HepG2 (cell line): ENCODE results near the gene CD37. TPM values are rescaled to one million over a fixed set of nuclear protein-coding genes. Genes with fewer than 3 reads are reported as not detected.

Source experiments
- ATAC-seq: fragments of 200-7000 bp; cut with Tn5 transposase; 3 replicates; pipeline ENCODE4 v1.9.1; 2020; ENCODE audit warnings: mild to moderate bottlenecking, moderate library complexity
- BruUV-seq: library from RNA; stranded (reverse); fragments of 400-500 nt; replicated peaks from 2 replicates; lab custom pipeline; 2021; lab: Mats Ljungman, UMichigan
- CTCF ChIA-PET: fragments of 300-600 bp; formaldehyde crosslinking; extraction: SDS; loops from one replicate; lab custom pipeline; 2021; ENCODE audit warnings: low total read pairs, inconsistent platforms, low intra/inter-chr PET ratio; lab: Yijun Ruan, JAX
- POLR2A ChIA-PET: fragments of 350-600 bp; sonication (Branson Sonifier 250); formaldehyde crosslinking; loops from one replicate; lab custom pipeline; 2020; ENCODE audit warnings: antibody characterized with exemption, inconsistent platforms; lab: Yijun Ruan, JAX
- DNase-seq: peaks from one replicate; pipeline ENCODE4 v3.0.0-alpha.2; 2015; ENCODE audit warnings: low spot score
- FAIRE-seq: peaks from 3 replicates; lab custom pipeline; 2011; peaks lifted over from hg19 to GRCh38; lab: Jason Lieb, UNC
- H2AFZ ChIP-seq: one replicate; pipeline ENCODE4 v1.6.1; 2011; ENCODE audit warnings: low read length, inconsistent platforms
- H3K27ac ChIP-seq: fragments of 300-600 bp; 3 replicates; pipeline ENCODE4 v1.8.0; 2011; ENCODE audit warnings: mixed run types, mild to moderate bottlenecking, mixed read lengths, low read length, inconsistent platforms; ENCODE audit not compliant: insufficient read depth; ENCODE audit errors: extremely low read length
- H3K27me3 ChIP-seq, 2 experiments: fragments of 200-600 bp in 1 of 2; 2 replicates in 1 of 2; 3 replicates in 1 of 2; pipeline versions ENCODE4 v1.6.0 to v1.8.0; 2011; ENCODE audit warnings: low read length in 2 of 2, mild to moderate bottlenecking in 2 of 2, moderate library complexity in 2 of 2, inconsistent platforms in 1 of 2; ENCODE audit not compliant: insufficient read depth in 2 of 2, control insufficient read depth in 1 of 2
- H3K36me3 ChIP-seq, 2 experiments: fragments of 200-600 bp in 1 of 2; replicated peaks in 1 of 2; 2 replicates in 1 of 2; 3 replicates in 1 of 2; pipeline versions ENCODE4 v1.5.1 to v1.8.0; 2011; ENCODE audit warnings: low read length in 2 of 2, inconsistent platforms in 1 of 2; ENCODE audit not compliant: insufficient read depth in 2 of 2, control insufficient read depth in 1 of 2
- H3K4me1 ChIP-seq: 2 replicates; pipeline ENCODE4 v1.5.1; 2012; ENCODE audit warnings: low read length, inconsistent platforms; ENCODE audit not compliant: insufficient read depth
- H3K4me2 ChIP-seq: 2 replicates; pipeline ENCODE4 v1.6.0; 2011; ENCODE audit warnings: low read depth, low read length, inconsistent platforms
- H3K4me3 ChIP-seq, 3 experiments: fragments of 200-600 bp in 1 of 3; sonication (generic), shearing (Covaris generic) in 1 of 3; replicated peaks in 1 of 3; 2 replicates each; pipeline ENCODE4 v1.5.1; 2011 to 2016; ENCODE audit warnings: low read length in 3 of 3, inconsistent platforms in 2 of 3, low read depth in 2 of 3, mild to moderate bottlenecking in 2 of 3, control low read depth in 1 of 3, mixed read lengths in 1 of 3; ENCODE audit not compliant: insufficient read depth in 1 of 3
- H3K79me2 ChIP-seq: one replicate; pipeline ENCODE4 v1.6.1; 2011; ENCODE audit warnings: low read length, inconsistent platforms; ENCODE audit not compliant: insufficient read depth
- H3K9ac ChIP-seq: 2 replicates; pipeline ENCODE4 v1.6.0; 2011; ENCODE audit warnings: mild to moderate bottlenecking, low read depth, low read length, inconsistent platforms; ENCODE audit not compliant: insufficient read depth
- H3K9me3 ChIP-seq: 2 replicates; pipeline ENCODE4 v1.5.1; 2012; ENCODE audit warnings: mild to moderate bottlenecking, low read length
- H4K20me1 ChIP-seq: 2 replicates; pipeline ENCODE4 v1.6.0; 2011; ENCODE audit warnings: inconsistent platforms, mild to moderate bottlenecking, low read length, moderate library complexity; ENCODE audit not compliant: insufficient read depth
- CEBPG ChIP-seq: IDR thresholded peaks from 2 replicates; pipeline ENCODE4 v1.6.1; 2016
- CENPBD1 ChIP-seq: sonication (generic); formaldehyde crosslinking; IDR thresholded peaks from 2 replicates; pipeline ENCODE4 v1.8.0; 2022; ENCODE audit warnings: missing genetic modification reagents, low read depth, mild to moderate bottlenecking, borderline replicate concordance
- FUBP1 ChIP-seq: sonication (generic); formaldehyde crosslinking; IDR thresholded peaks from 2 replicates; pipeline ENCODE4 v1.5.1; 2020; ENCODE audit warnings: missing genetic modification reagents, mild to moderate bottlenecking, borderline replicate concordance
- MLLT10 ChIP-seq: sonication (generic); formaldehyde crosslinking; IDR thresholded peaks from 2 replicates; pipeline ENCODE4 v1.4.0; 2020; ENCODE audit warnings: missing genetic modification reagents
- NCOA2 ChIP-seq: sonication (generic); formaldehyde crosslinking; IDR thresholded peaks from 2 replicates; pipeline ENCODE4 v1.8.0; 2022; ENCODE audit warnings: inconsistent platforms
- SETDB1 ChIP-seq: sonication (generic); formaldehyde crosslinking; IDR thresholded peaks from 2 replicates; pipeline ENCODE4 v1.5.1; 2020; ENCODE audit warnings: missing genetic modification reagents, mild to moderate bottlenecking, borderline replicate concordance
- ZMAT3 ChIP-seq: sonication (generic); formaldehyde crosslinking; conservative IDR thresholded peaks from 2 replicates; pipeline ENCODE4 v1.7.0; 2021; ENCODE audit warnings: missing genetic modification reagents
- ZNF17 ChIP-seq: sonication (generic); formaldehyde crosslinking; IDR thresholded peaks from 2 replicates; pipeline ENCODE4 v1.5.0; 2020; ENCODE audit warnings: mild to moderate bottlenecking, missing genetic modification reagents
- ZNF552 ChIP-seq: sonication (generic); formaldehyde crosslinking; IDR thresholded peaks from 2 replicates; pipeline ENCODE4 v1.9.0; 2022; ENCODE audit warnings: missing genetic modification reagents, mild to moderate bottlenecking, borderline replicate concordance
- ZNF562 ChIP-seq: sonication (generic); formaldehyde crosslinking; IDR thresholded peaks from 2 replicates; pipeline ENCODE4 v1.8.0; 2022; ENCODE audit warnings: missing genetic modification reagents, borderline replicate concordance
- ZNF75D ChIP-seq: sonication (generic); formaldehyde crosslinking; IDR thresholded peaks from 2 replicates; pipeline ENCODE4 v1.8.1; 2023; ENCODE audit warnings: missing genetic modification reagents, mild to moderate bottlenecking, borderline replicate concordance
- WGBS: methylation state at CpG from one replicate; pipeline ENCODE4 v1.1.6; 2017; ENCODE audit warnings: low lambda C conversion rate; 5-methylcytosine and 5-hydroxymethylcytosine counted together
- in situ Hi-C: cut with HindIII; loops from 2 replicates; pipeline ENCODE4 v1.10.0; 2017; ENCODE audit warnings: low pct_unique_long_range_greater_than_20kb; ENCODE audit not compliant: extremely low pct_ligation_motif_present
- intact Hi-C: fragments of 100-400 bp; cut with micrococcal nuclease; formaldehyde crosslinking; loops from one replicate; pipeline ENCODE4 v1.10.0; 2022; ENCODE audit not compliant: unreplicated experiment
- polyA plus RNA-seq, 8 experiments: library from polyadenylated mRNA; depleted of rRNA in 3 of 8; stranded (reverse) in 7 of 8; unstranded in 1 of 8; fragments of >200 nt; fragmentation: Illumina TruSeq in 4 of 8; extraction: Trizol in 4 of 8; gene quantifications; 2 replicates each; pipeline versions ENCODE4 v1.2.1 to v1.2.3, GENCODE V29; 2011 to 2016; ENCODE audit warnings: low read depth in 4 of 8, missing spikeins in 1 of 8, mixed read lengths in 1 of 8; ENCODE audit not compliant: insufficient read depth in 1 of 8
- total RNA-seq, 5 experiments: library from RNA; depleted of rRNA; stranded (reverse); fragments of >200 nt; fragmentation: Illumina TruSeq; extraction: Trizol; gene quantifications; 2 replicates each; pipeline ENCODE4 v1.2.3, GENCODE V29; 2016; ENCODE audit warnings: low read depth in 1 of 5
- TF ChIP-seq, protein P1 (sequence below), 2 experiments: fragments of 450-650 bp in 1 of 2; sonication (generic) in 1 of 2; formaldehyde crosslinking; IDR thresholded peaks; 2 replicates each; pipeline versions ENCODE4 v1.5.0 to v1.8.0; 2020 to 2022; ENCODE audit warnings: mild to moderate bottlenecking in 1 of 2, missing genetic modification reagents in 1 of 2

Gene CD37
- total and polyA plus RNA-seq, 2 of the 13 experiments (the other 11 are each of a cell fraction or from before 2014, with no cell fraction given) = not detected

DNA sequence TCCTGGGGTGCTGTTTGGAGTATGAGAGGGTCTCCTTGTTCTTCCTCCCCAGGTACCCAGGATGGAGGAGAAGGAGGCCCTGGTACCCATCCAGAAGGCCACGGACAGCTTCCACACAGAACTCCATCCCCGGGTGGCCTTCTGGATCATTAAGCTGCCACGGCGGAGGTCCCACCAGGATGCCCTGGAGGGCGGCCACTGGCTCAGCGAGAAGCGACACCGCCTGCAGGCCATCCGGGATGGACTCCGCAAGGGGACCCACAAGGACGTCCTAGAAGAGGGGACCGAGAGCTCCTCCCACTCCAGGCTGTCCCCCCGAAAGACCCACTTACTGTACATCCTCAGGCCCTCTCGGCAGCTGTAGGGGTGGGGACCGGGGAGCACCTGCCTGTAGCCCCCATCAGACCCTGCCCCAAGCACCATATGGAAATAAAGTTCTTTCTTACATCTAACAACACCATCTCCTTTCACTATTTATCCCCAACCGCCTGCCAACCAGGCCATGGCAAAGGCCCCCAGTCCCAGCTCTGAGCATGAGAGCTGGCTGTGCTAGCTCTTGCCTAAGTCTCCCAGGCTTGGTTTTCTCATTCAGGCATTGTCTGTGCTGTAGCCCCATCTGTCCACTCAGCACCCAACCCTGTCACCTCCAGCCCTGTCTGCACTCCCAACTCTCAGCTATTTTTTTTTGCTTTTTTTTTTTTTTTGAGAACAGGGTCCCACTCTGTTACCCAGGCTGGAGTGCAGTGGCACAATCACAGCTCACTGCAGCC lies 39.6 kb downstream of the CD37 start:
- no peak overlapping the region for H3K27ac ChIP-seq
- ATAC-seq = no peak
- H4K20me1 ChIP-seq = no peaks in the 10 kb centered on the region
- no peak for DNase-seq
- H3K9ac ChIP-seq = no peak overlapping the region
- no peak for FAIRE-seq
- H2AFZ ChIP-seq = no peak overlapping the region
- POLR2A ChIA-PET = no interaction called here
- no peaks in the 10 kb centered on the region for H3K79me2 ChIP-seq
- no peaks in the 10 kb centered on the region for H3K4me1 ChIP-seq
- in situ Hi-C loops = no loop called here
- BruUV-seq = no TSS peak
- TF ChIP-seq FUBP1 = no peak
- no peak for TF ChIP-seq MLLT10 (CRISPR knock-in tag)
- TF ChIP-seq ZNF75D (CRISPR knock-in tag) = no peak
- no peak for TF ChIP-seq CEBPG (CRISPR knock-in tag)
- TF ChIP-seq ZNF17 (CRISPR knock-in tag) = no peak
- no peak for TF ChIP-seq ZNF552
- no peak for TF ChIP-seq ZNF562 (CRISPR knock-in tag)
- no peak for TF ChIP-seq SETDB1
- no peak for TF ChIP-seq CENPBD1 (CRISPR knock-in tag)
- TF ChIP-seq, protein P1, sequence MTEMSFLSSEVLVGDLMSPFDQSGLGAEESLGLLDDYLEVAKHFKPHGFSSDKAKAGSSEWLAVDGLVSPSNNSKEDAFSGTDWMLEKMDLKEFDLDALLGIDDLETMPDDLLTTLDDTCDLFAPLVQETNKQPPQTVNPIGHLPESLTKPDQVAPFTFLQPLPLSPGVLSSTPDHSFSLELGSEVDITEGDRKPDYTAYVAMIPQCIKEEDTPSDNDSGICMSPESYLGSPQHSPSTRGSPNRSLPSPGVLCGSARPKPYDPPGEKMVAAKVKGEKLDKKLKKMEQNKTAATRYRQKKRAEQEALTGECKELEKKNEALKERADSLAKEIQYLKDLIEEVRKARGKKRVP (CRISPR knock-in tag; IDR thresholded peaks at IDR 0.05) = no peak
- no peak for TF ChIP-seq ZMAT3
- no peak for TF ChIP-seq NCOA2 (CRISPR knock-in tag)
- CTCF ChIA-PET = no interaction called here
- intact Hi-C loops = no loop called here
- no peaks in the 10 kb centered on the region for H3K9me3 ChIP-seq
- no peaks in the 10 kb centered on the region for H3K36me3 ChIP-seq
- no peak overlapping the region for H3K4me3 ChIP-seq
- no peak overlapping the region for H3K4me2 ChIP-seq
- peaks cover 1 to 8% of the 10 kb centered on the region in 2 experiments; a peak in 3 of 5 replicates for H3K27me3 ChIP-seq
- 71% methylated on average over 5 of the region's 16 CpGs for WGBS
